ENCODE measurements around the gene PLEKHM3.

GRCh38 chr2:207844648-207845047, 180.7 kb downstream of the PLEKHM3 start:
- no peak for TF ChIP-seq CTCF (CRISPR knock-in tag; IDR thresholded peaks at IDR 0.05)
- TF ChIP-seq POLR2A (IDR thresholded peaks at IDR 0.05; ENCODE audit: insufficient read depth in 1 of 2, low read depth in 2 of 2, low read length in 2 of 2): no peak
- TF ChIP-seq, protein P1, sequence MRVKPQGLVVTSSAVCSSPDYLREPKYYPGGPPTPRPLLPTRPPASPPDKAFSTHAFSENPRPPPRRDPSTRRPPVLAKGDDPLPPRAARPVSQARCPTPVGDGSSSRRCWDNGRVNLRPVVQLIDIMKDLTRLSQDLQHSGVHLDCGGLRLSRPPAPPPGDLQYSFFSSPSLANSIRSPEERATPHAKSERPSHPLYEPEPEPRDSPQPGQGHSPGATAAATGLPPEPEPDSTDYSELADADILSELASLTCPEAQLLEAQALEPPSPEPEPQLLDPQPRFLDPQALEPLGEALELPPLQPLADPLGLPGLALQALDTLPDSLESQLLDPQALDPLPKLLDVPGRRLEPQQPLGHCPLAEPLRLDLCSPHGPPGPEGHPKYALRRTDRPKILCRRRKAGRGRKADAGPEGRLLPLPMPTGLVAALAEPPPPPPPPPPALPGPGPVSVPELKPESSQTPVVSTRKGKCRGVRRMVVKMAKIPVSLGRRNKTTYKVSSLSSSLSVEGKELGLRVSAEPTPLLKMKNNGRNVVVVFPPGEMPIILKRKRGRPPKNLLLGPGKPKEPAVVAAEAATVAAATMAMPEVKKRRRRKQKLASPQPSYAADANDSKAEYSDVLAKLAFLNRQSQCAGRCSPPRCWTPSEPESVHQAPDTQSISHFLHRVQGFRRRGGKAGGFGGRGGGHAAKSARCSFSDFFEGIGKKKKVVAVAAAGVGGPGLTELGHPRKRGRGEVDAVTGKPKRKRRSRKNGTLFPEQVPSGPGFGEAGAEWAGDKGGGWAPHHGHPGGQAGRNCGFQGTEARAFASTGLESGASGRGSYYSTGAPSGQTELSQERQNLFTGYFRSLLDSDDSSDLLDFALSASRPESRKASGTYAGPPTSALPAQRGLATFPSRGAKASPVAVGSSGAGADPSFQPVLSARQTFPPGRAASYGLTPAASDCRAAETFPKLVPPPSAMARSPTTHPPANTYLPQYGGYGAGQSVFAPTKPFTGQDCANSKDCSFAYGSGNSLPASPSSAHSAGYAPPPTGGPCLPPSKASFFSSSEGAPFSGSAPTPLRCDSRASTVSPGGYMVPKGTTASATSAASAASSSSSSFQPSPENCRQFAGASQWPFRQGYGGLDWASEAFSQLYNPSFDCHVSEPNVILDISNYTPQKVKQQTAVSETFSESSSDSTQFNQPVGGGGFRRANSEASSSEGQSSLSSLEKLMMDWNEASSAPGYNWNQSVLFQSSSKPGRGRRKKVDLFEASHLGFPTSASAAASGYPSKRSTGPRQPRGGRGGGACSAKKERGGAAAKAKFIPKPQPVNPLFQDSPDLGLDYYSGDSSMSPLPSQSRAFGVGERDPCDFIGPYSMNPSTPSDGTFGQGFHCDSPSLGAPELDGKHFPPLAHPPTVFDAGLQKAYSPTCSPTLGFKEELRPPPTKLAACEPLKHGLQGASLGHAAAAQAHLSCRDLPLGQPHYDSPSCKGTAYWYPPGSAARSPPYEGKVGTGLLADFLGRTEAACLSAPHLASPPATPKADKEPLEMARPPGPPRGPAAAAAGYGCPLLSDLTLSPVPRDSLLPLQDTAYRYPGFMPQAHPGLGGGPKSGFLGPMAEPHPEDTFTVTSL (CRISPR knock-in tag; IDR thresholded peaks at IDR 0.05; ENCODE audit: borderline replicate concordance): no peak
- TF ChIP-seq EZH2 (conservative IDR thresholded peaks at IDR 0.05; ENCODE audit: low read depth, low read length): no peak
- TF ChIP-seq, protein P2, sequence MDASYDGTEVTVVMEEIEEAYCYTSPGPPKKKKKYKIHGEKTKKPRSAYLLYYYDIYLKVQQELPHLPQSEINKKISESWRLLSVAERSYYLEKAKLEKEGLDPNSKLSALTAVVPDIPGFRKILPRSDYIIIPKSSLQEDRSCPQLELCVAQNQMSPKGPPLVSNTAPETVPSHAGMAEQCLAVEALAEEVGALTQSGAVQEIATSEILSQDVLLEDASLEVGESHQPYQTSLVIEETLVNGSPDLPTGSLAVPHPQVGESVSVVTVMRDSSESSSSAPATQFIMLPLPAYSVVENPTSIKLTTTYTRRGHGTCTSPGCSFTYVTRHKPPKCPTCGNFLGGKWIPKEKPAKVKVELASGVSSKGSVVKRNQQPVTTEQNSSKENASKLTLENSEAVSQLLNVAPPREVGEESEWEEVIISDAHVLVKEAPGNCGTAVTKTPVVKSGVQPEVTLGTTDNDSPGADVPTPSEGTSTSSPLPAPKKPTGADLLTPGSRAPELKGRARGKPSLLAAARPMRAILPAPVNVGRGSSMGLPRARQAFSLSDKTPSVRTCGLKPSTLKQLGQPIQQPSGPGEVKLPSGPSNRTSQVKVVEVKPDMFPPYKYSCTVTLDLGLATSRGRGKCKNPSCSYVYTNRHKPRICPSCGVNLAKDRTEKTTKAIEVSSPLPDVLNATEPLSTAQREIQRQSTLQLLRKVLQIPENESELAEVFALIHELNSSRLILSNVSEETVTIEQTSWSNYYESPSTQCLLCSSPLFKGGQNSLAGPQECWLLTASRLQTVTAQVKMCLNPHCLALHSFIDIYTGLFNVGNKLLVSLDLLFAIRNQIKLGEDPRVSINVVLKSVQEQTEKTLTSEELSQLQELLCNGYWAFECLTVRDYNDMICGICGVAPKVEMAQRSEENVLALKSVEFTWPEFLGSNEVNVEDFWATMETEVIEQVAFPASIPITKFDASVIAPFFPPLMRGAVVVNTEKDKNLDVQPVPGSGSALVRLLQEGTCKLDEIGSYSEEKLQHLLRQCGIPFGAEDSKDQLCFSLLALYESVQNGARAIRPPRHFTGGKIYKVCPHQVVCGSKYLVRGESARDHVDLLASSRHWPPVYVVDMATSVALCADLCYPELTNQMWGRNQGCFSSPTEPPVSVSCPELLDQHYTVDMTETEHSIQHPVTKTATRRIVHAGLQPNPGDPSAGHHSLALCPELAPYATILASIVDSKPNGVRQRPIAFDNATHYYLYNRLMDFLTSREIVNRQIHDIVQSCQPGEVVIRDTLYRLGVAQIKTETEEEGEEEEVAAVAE (CRISPR knock-in tag; IDR thresholded peaks at IDR 0.05; ENCODE audit: borderline replicate concordance): no peak
- no peak for TF ChIP-seq EHMT2 (IDR thresholded peaks at IDR 0.05; ENCODE audit: borderline replicate concordance, low read depth, low read length)
- TF ChIP-seq, protein P3, sequence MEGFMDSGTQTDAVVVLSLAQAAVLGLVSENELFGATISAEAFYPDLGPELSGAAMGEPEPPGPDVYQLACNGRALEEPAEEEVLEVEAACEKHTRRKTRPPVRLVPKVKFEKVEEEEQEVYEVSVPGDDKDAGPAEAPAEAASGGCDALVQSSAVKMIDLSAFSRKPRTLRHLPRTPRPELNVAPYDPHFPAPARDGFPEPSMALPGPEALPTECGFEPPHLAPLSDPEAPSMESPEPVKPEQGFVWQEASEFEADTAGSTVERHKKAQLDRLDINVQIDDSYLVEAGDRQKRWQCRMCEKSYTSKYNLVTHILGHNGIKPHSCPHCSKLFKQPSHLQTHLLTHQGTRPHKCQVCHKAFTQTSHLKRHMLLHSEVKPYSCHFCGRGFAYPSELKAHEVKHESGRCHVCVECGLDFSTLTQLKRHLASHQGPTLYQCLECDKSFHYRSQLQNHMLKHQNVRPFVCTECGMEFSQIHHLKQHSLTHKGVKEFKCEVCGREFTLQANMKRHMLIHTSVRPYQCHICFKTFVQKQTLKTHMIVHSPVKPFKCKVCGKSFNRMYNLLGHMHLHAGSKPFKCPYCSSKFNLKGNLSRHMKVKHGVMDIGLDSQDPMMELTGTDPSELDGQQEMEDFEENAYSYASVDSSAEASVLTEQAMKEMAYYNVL (CRISPR knock-in tag; IDR thresholded peaks at IDR 0.05; ENCODE audit: borderline replicate concordance): no peak

Measured in HepG2 (cell line).